HCT116 (cell line): Measurements from ENCODE around the gene PLXNB3.

Experiments used
- YY1 ChIP-seq: IDR thresholded peaks from 2 replicates; pipeline ENCODE4 v1.6.1; 2011; ENCODE audit warnings: low read length, low read depth, moderate library complexity, mild to moderate bottlenecking; ENCODE audit not compliant: insufficient replicate concordance; ENCODE audit errors: extremely low read depth
- TF ChIP-seq, protein P1 (sequence below), 3 experiments: fragments of 200-600 bp in 1 of 3; sonication (generic) in 1 of 3; IDR thresholded peaks in 2 of 3; conservative IDR thresholded peaks in 1 of 3; 2 replicates each; pipeline ENCODE4 v1.5.1; 2012 to 2017; ENCODE audit warnings: low read depth in 2 of 3, low read length in 2 of 3, antibody characterized with exemption in 1 of 3, borderline replicate concordance in 1 of 3, control low read depth in 1 of 3, mild to moderate bottlenecking in 1 of 3, mixed read lengths in 1 of 3, mixed run types in 1 of 3, moderate library complexity in 1 of 3; ENCODE audit not compliant: insufficient read depth in 1 of 3

DNA sequence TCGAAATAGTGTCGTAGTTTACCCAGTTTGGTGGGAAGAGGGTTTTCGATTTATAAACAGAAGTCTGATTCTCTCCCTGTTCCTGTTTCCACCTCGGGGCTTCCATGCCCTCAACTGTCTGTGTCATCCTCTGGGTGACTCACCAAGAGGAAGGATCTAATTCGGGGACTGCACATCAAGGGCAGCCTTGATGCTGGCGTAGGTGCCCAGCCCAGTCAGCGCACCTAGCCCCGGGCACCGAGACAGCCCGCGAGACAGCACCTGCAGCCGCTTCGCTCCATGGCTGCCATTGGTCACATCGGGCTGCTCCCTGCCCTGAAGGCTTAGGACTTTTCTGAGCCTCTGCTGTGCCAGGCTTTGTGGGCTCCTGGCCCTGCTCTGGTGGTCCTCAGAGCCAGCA lies 31.6 kb upstream of the PLXNB3 start:
- TF ChIP-seq, protein P1, sequence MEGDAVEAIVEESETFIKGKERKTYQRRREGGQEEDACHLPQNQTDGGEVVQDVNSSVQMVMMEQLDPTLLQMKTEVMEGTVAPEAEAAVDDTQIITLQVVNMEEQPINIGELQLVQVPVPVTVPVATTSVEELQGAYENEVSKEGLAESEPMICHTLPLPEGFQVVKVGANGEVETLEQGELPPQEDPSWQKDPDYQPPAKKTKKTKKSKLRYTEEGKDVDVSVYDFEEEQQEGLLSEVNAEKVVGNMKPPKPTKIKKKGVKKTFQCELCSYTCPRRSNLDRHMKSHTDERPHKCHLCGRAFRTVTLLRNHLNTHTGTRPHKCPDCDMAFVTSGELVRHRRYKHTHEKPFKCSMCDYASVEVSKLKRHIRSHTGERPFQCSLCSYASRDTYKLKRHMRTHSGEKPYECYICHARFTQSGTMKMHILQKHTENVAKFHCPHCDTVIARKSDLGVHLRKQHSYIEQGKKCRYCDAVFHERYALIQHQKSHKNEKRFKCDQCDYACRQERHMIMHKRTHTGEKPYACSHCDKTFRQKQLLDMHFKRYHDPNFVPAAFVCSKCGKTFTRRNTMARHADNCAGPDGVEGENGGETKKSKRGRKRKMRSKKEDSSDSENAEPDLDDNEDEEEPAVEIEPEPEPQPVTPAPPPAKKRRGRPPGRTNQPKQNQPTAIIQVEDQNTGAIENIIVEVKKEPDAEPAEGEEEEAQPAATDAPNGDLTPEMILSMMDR (IDR thresholded peaks at IDR 0.05 in 2 of 3, conservative IDR thresholded peaks at IDR 0.05 in 1 of 3; ENCODE audit: borderline replicate concordance in 1 of 3, insufficient read depth in 1 of 3, low read depth in 2 of 3, low read length in 2 of 3) = no peak
- TF ChIP-seq YY1 = no peak
